ENCODE measurements around the gene GALNT2. TPM values are rescaled to one million over a fixed set of nuclear protein-coding genes. Genes with fewer than 3 reads are reported as not detected.

Gene GALNT2
- total and polyA plus RNA-seq, 2 donors (not counting 1 experiment from before 2014, with no cell fraction given) = 19.0 to 184 TPM

DNA sequence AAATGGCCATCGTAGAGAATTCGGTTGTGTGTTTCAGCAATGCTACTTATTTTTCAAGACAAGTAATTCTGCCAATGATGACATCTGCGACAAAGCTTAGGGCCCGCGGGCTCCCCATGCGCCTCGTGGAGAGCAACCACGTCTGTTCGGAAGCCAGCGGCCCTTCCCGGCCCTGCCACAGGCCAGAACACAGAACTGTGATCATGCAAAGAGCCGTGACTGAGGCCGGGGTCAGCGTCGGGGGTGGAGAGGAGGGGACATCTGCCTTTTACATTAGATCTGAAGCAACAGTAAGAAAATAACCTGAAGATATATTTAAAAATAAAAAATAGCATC is 255.4 kb downstream of the GALNT2 start:
- H3K27me3 ChIP-seq (replicated peaks in 1 of 4; ENCODE audit: control extremely low read depth in 1 of 4, control insufficient read depth in 3 of 4, insufficient read depth in 4 of 4, low read length in 3 of 4) = no peaks in the 10 kb centered on the region
- no peak overlapping the region for H3K4me3 ChIP-seq (ENCODE audit: control extremely low read depth in 1 of 5, extremely low read depth in 1 of 5, insufficient read depth in 1 of 5, low read depth in 2 of 5, low read length in 4 of 5)
- H3K4me1 ChIP-seq (ENCODE audit: control insufficient read depth in 2 of 2, insufficient read depth in 2 of 2, low read length in 2 of 2) = no peaks in the 10 kb centered on the region
- no peak overlapping the region for H3K27ac Mint-ChIP-seq
- H3K4me2 ChIP-seq (replicated peaks; ENCODE audit: low read depth, low read length, poor library complexity, severe bottlenecking) = no peak overlapping the region
- no peaks in the 10 kb centered on the region for H3K9me3 ChIP-seq (ENCODE audit: control extremely low read depth in 1 of 3, control insufficient read depth in 2 of 3, insufficient read depth in 1 of 3, low read length in 2 of 3)
- no peak overlapping the region for H2AFZ ChIP-seq (ENCODE audit: insufficient read depth, low read depth, low read length, poor library complexity, severe bottlenecking)
- CTCF ChIA-PET = no interaction called here
- no peaks in the 10 kb centered on the region for H3K9me3 Mint-ChIP-seq (ENCODE audit: insufficient read depth)
- no peak for ATAC-seq (ENCODE audit: low read depth)
- H3K27me3 Mint-ChIP-seq = peaks cover 7% of the 10 kb centered on the region
- H3K4me3 Mint-ChIP-seq = no peak overlapping the region
- H3K9ac ChIP-seq (ENCODE audit: low read length) = no peak overlapping the region
- no peaks in the 10 kb centered on the region for H3K4me1 Mint-ChIP-seq
- DNase-seq = no peak
- POLR2A ChIA-PET = no interaction called here
- no peak overlapping the region for H3K27ac ChIP-seq (ENCODE audit: low read length in 2 of 2)
- H3K79me2 ChIP-seq (ENCODE audit: control insufficient read depth, insufficient read depth, low read length) = no peaks in the 10 kb centered on the region
- H3K36me3 ChIP-seq (replicated peaks in 1 of 2; ENCODE audit: control extremely low read depth in 1 of 2, control insufficient read depth in 1 of 2, extremely low read depth in 1 of 2, insufficient read depth in 2 of 2, low read length in 1 of 2) = no peaks in the 10 kb centered on the region
- WGBS (ENCODE audit: insufficient coverage) = 97% methylated on average over 12 of the region's 15 CpGs
- H4K20me1 ChIP-seq (ENCODE audit: control insufficient read depth, insufficient read depth, low read length, poor library complexity, severe bottlenecking) = no peaks in the 10 kb centered on the region
- TF ChIP-seq, protein P1, sequence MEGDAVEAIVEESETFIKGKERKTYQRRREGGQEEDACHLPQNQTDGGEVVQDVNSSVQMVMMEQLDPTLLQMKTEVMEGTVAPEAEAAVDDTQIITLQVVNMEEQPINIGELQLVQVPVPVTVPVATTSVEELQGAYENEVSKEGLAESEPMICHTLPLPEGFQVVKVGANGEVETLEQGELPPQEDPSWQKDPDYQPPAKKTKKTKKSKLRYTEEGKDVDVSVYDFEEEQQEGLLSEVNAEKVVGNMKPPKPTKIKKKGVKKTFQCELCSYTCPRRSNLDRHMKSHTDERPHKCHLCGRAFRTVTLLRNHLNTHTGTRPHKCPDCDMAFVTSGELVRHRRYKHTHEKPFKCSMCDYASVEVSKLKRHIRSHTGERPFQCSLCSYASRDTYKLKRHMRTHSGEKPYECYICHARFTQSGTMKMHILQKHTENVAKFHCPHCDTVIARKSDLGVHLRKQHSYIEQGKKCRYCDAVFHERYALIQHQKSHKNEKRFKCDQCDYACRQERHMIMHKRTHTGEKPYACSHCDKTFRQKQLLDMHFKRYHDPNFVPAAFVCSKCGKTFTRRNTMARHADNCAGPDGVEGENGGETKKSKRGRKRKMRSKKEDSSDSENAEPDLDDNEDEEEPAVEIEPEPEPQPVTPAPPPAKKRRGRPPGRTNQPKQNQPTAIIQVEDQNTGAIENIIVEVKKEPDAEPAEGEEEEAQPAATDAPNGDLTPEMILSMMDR (IDR thresholded peaks at IDR 0.05) = no peak
- TF ChIP-seq EZH2 (IDR thresholded peaks at IDR 0.05; ENCODE audit: borderline replicate concordance, insufficient read depth, low read depth, low read length, poor library complexity, severe bottlenecking) = no peak
- intact Hi-C loops (cut with micrococcal nuclease) = no loop called here

DNA sequence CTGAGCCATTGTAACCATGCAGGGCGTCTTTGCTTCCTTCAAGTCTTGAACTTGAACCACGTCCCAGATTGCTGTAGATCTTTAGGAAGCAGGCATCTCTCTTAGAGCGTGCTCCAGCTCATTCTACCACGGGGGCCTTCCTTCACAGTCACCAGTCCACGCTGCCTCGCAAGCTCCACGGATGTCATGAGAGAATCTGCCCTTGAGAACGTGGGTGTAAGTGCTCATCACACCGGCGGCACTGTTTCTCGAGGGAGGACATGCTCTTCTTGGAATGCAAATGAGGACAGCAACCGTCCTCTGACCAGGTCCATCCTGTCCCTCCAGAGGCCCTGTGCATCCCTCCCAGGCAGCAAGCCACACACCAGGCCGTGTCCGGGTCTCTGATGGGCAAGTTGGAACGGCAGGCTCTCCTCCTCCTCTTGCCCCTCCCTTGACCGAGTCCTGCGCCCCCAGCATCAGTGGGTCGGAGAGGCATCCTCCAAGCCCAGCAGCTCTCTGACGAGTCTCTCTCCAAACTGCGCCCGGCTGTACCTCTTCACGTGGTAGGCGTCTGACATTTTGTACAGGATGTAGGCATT is 256.0 kb downstream of the GALNT2 start:
- TF ChIP-seq, protein P1 (IDR thresholded peaks at IDR 0.05) = no peak
- TF ChIP-seq EZH2 (IDR thresholded peaks at IDR 0.05; ENCODE audit: borderline replicate concordance, insufficient read depth, low read depth, low read length, poor library complexity, severe bottlenecking) = no peak
- no peaks in the 10 kb centered on the region for H3K4me1 ChIP-seq (ENCODE audit: control insufficient read depth in 2 of 2, insufficient read depth in 2 of 2, low read length in 2 of 2)
- no peaks in the 10 kb centered on the region for H3K9me3 ChIP-seq (ENCODE audit: control extremely low read depth in 1 of 3, control insufficient read depth in 2 of 3, insufficient read depth in 1 of 3, low read length in 2 of 3)
- H4K20me1 ChIP-seq (ENCODE audit: control insufficient read depth, insufficient read depth, low read length, poor library complexity, severe bottlenecking) = no peaks in the 10 kb centered on the region
- H3K9me3 Mint-ChIP-seq (ENCODE audit: insufficient read depth) = no peaks in the 10 kb centered on the region
- H3K27me3 Mint-ChIP-seq = peaks cover 6% of the 10 kb centered on the region
- H3K27me3 ChIP-seq (replicated peaks in 1 of 4; ENCODE audit: control extremely low read depth in 1 of 4, control insufficient read depth in 3 of 4, insufficient read depth in 4 of 4, low read length in 3 of 4) = no peaks in the 10 kb centered on the region
- no peak overlapping the region for H3K4me2 ChIP-seq (replicated peaks; ENCODE audit: low read depth, low read length, poor library complexity, severe bottlenecking)
- H3K27ac Mint-ChIP-seq = no peak overlapping the region
- intact Hi-C loops (cut with micrococcal nuclease) = no loop called here
- 92% methylated on average over 23 of the region's 23 CpGs for WGBS (ENCODE audit: insufficient coverage)
- DNase-seq = no peak
- H3K4me3 ChIP-seq (ENCODE audit: control extremely low read depth in 1 of 5, extremely low read depth in 1 of 5, insufficient read depth in 1 of 5, low read depth in 2 of 5, low read length in 4 of 5) = no peak overlapping the region
- H3K36me3 ChIP-seq (replicated peaks in 1 of 2; ENCODE audit: control extremely low read depth in 1 of 2, control insufficient read depth in 1 of 2, extremely low read depth in 1 of 2, insufficient read depth in 2 of 2, low read length in 1 of 2) = no peaks in the 10 kb centered on the region
- no peak for ATAC-seq (ENCODE audit: low read depth)
- ChIA-PET POLR2A (no interaction called here), CTCF (no interaction called here)
- H3K4me1 Mint-ChIP-seq = no peaks in the 10 kb centered on the region
- no peak overlapping the region for H3K9ac ChIP-seq (ENCODE audit: low read length)
- H2AFZ ChIP-seq (ENCODE audit: insufficient read depth, low read depth, low read length, poor library complexity, severe bottlenecking) = no peak overlapping the region
- H3K4me3 Mint-ChIP-seq = no peak overlapping the region
- no peak overlapping the region for H3K27ac ChIP-seq (ENCODE audit: low read length in 2 of 2)
- H3K79me2 ChIP-seq (ENCODE audit: control insufficient read depth, insufficient read depth, low read length) = no peaks in the 10 kb centered on the region
